ENCODE results near the gene SPPL2A. TPM values are rescaled to one million over a fixed set of nuclear protein-coding genes. Genes with fewer than 3 reads are reported as not detected.

Gene SPPL2A
- total RNA-seq, 2 donors from 2014 or later, result 51.5 to 58.3 TPM

DNA sequence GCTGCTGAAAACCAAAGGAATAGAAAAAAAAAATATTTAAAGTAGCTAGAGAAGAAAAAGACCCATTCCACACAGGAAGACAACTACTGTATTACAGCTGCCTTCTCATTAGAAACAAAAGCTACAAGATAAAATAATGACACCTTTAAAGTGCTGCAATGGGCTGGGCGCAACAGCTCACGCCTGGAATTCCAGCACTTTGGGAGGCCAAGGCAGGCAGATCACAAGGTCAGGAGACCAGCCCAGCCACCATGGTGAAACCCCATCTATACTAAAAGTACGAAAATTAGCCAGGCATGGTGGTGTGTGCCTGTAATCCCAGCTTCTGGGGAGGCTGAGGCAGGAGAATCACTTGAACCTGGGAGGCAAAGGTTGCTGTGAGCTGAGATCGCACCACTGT is 110.0 kb downstream of the SPPL2A start:
- Mint-ChIP-seq H3K36me3 (ENCODE audit: low read depth) (peaks cover 4% of the 10 kb centered on the region), H3K27ac (no peak overlapping the region), H3K4me1 (peaks cover 13% of the 10 kb centered on the region), H3K27me3 (no peaks in the 10 kb centered on the region), H3K4me3 (no peak overlapping the region)
- no peak for ATAC-seq
- no peaks in the 10 kb centered on the region for H3K9me3 ChIP-seq (ENCODE audit: control insufficient read depth, low read length, poor library complexity, severe bottlenecking)
- no peak for DNase-seq

DNA sequence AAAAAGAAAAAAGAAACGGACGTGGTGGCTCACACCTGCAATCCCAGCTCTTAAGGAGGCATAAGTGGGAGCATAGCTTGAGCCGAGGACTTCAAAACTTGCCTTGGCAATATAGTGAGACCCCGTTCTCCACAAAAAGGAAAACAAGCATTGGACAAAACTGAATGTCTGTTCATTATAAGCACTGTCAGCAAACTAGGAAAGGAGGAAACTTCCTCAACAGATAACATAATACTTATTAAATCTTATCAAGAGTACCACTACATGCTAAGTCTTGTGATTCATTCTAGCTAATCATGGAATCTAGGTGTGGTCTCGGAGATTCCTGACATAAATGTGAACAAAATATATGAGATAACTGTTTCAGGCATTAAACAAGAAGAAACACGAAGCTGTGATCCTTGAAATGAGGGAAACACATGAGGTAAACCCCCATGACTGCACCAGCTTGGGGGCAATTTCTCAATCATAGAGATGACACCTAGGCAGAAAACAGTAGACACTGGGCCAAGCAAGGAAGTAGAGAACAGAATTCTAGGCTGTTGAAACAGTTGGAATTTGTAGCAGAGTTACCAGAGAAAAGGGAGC is 112.3 kb downstream of the SPPL2A start:
- Mint-ChIP-seq H3K27me3 (no peaks in the 10 kb centered on the region), H3K36me3 (ENCODE audit: low read depth) (peaks cover 7% of the 10 kb centered on the region), H3K4me3 (no peak overlapping the region), H3K4me1 (peaks cover 16% of the 10 kb centered on the region), H3K27ac (peak overlapping the region; percentile 57)
- ATAC-seq, result no peak
- H3K9me3 ChIP-seq (ENCODE audit: control insufficient read depth, low read length, poor library complexity, severe bottlenecking), result no peaks in the 10 kb centered on the region
- no peak for DNase-seq

DNA sequence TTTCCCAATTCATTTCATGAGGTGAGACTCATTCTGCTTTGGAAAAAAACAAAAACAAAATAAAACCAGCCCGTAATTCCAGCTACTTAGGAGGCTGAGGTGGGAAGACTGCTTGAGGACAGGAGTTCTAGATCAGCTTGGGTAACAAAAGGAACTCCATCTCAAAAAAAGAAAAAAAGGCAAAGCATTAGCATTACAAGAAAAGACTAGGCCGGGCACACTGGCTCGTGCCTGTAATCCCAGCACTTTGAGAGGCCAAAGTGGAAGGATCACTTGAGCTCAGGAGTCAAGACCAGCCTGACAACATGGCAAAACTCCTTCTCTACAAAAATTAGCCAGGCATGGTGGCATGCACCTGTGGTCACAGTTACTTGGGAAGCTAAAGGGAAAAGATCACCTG is 112.8 kb downstream of the SPPL2A start:
- Mint-ChIP-seq H3K27me3 (no peaks in the 10 kb centered on the region), H3K36me3 (ENCODE audit: low read depth) (peaks cover 7% of the 10 kb centered on the region), H3K4me3 (no peak overlapping the region), H3K4me1 (peaks cover 16% of the 10 kb centered on the region), H3K27ac (peak overlapping the region; percentile 24)
- ATAC-seq (no peak), DNase-seq (no peak)
- no peaks in the 10 kb centered on the region for H3K9me3 ChIP-seq (ENCODE audit: control insufficient read depth, low read length, poor library complexity, severe bottlenecking)

Other genes with a start within 250 kb of the SPPL2A start
- gene USP50, start 219.0 kb downstream of the SPPL2A start, total RNA-seq, result under 1 TPM in 1 of 2 donors, not detected in 1; 0.76 TPM
- 10 to 100 TPM; 40.2 to 44.2 TPM for gene TRPM7, start 78.9 kb downstream of the SPPL2A start, total RNA-seq
- 1 to 10 TPM; 7.6 to 9.6 TPM for gene AP4E1, start 143.0 kb upstream of the SPPL2A start, total RNA-seq